SW480 (cell line): Measurements from ENCODE around the gene SPTB.
"Not testable (repeated sequence)": the region's sequence is repeated elsewhere in the genome, so short reads cannot be mapped to it uniquely, and the experiment has no call there.

Experiments used
- DNase-seq: peaks from one replicate; pipeline ENCODE4 v3.0.0-alpha.2; 2016; ENCODE audit warnings: low spot score

The SPTB gene

DNA sequence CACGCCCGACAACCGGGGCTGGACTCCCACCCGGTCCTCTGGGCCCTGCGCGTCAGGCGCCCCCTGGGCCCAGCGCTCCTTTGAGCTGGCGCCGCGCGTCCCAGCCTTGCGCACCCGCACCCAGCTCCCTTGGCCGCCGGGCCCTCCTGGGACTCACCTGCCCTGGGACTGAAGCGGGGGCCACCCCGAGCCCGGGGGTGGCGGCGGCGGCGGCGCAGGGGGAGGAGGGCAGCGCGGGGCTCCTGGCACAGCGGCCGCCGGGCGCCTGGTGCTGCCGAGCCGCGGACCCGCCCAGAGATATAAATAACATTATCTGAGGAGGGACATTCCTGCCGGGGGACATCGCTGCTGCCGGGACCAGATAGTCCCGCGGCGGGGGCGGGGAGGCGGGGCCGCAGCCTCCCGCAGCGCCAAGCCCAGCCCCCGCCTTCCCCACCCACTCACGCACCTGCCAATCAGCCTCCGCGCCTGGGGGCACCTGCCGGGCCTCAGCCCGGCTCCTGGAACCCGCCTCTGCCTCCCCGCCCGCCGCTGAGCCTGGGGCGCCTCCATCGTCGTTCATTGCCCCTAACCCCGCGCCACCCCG lies at the start of gene SPTB:
Gene SPTB, minus strand, starts transcription at position 273 of the 586 bp plus-strand sequence. CDS start 56,813 bp downstream, outside the sequence.
- peak; percentile 63 for DNase-seq

DNA sequence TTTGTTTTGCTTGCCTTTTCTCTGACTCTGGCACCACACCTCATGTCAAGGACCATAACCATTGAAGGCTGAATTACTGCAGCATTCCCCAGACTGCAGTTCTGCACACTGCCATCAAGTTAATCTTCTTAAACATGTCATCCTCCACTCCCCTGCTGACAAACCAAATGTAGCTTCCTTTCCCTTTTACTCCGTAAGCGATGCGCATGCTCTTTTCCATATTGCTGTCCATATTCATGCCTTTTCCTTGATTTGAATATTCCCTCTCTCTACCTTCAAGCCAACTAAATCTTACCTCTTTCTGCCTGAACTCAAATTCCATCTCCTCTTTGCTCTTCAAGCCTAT lies 49.3 kb upstream of the SPTB start:
- DNase-seq, result no peak

DNA sequence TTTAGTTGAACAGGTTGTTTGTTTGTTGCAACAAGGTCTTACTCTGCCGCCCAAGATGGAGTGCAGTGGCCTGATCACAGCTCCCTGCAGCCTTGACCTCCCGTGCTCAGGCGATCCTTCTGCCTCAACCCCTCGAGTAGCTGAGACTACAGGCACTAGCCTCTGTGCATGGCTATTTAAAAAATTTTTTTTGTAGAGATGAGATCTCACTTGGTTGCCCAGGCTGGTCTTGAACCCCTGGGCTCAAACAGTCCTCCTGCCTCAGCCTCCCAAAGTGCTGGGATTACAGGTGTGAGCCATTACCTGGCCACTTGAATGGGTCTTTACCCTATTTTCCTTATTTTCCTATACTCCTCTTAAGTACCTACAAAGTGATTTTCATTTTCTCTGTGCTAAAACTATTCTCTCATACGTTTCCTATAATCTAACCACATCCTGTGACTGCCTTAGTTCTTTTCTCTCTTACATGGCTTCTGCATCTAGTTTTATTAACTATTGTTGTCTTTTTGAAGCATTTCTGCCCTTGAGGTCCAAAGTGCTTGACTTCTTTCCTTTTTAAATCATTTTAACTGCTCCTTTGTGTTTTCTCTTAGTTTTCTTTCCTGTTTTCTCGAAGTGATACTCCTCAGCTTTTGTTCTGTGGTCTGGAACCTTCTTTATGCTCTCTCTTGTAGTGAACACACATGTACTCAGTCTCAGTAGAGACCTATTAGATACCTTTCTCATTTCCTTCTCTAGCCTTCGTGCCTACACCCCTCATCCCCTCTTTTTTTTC lies 48.7 kb upstream of the SPTB start:
- no peak for DNase-seq

DNA sequence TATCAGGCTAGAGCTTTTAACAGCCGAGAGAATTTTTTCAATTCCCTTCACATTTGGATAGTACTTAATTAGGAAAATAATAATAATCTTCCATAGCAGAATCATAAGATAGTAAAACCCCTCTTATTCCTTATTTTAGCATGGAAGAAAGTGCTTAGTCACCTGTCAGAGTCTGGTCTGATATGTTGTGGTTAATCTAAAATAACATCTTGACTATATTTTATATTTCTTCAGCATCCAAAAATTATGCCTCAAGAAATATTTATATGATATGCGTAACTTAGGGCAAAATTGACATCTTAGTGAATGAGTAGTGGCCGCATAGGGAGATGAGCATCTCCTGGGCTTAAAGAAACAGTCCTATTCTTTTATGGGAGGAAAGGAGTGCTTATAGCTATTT lies 47.3 kb upstream of the SPTB start:
- no peak for DNase-seq

DNA sequence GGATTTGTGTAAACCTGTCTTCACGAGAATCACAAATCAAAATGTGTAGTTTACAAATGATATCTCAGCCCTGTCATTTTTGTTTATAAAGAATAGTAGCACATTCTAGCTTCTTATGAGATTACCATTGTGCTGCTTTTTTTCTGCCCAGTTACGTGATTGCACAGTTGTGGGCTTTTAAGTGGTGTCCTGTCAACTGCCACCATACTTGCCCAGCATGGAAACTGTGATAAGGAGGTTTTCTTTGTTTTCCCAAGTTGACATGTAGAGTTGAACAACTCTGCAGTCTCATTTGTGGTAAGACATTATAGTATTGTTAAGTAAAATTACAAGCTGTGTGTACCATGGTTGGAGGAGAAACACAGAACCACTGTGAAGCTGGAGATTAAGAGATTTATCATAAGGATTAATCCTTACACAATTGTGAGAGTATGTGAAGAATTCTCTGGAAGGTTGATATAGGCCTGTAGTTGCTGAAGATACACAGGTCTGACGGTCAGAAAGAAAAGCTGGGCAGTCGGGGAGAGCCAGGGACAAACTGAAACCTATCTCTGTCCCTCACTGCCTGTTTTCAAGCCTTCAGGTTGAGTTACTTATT lies 46.8 kb upstream of the SPTB start:
- DNase-seq, result no peak

DNA sequence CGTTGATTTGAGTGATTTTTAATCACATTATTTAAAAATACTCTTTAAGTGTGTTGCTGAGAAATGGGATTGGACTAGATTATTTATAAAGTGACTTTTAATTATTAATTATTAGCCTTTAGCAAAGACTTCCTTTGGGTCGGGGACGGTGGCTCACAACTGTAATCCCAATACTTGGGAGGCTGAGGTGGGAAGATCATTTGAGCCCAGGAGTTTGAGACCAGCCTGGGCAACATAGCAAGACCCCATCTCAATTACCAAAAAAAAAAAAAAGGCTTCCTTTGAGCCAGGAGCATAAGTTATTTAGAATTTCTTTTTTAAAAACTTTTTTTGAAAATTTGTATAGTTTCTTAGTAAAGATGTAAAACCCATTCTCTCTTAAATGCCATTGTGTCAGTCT lies 43.3 kb upstream of the SPTB start:
- DNase-seq, result no peak

DNA sequence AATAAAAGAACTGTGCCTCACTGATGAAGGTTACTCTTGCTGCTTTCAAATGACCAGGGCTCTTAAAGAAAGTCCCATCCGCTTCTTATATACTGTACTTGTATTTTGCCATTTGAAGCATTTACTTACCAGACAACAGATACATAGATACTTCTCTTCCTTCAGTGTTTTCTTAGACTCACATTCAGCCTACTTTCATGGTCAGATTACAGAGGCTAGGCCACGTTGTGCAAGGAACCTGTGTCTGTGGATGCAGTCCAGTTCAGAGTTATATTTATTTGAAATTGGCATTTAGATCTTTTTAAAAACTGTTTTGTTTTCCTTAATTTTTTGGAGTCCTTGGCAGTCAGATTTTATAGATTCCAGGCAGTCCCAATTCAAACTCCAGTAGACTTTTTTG lies 40.8 kb upstream of the SPTB start:
- no peak for DNase-seq

DNA sequence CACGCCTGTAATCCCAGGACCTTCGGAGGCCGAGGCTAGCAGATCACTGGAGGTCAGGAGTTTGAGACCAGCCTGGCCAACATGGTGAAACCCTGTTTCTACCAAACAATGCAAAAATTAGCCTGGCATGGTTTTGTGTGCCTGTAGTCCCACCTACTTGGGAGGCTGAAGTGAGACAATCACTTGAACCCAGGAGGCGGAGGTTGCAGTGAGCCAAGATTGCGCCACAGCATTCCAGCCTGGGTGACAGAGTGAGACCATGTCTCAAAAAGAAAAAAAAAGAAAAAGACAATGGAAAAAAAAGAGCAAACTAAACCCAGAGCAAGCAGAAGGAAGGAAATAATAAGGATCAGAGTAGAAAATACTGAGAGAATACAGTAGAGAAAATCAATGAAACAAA lies 39.9 kb upstream of the SPTB start:
- no peak for DNase-seq

DNA sequence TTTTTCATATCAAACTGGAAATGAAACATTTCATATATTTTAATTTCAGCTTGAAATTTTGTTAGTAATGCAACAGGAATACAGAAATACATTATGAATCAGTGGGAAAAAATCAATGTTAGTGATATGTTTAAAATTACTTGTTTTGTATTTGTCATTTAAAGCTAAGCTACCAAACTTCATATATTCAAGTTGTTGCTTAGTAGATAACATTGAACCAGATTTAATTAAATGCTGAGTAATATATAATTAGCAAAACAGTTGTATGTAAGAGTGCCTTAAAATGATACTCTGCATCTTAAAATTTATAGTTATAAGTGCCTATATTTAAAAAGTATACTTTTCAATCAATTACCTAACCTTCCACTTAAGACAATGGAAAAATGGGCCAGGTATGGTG lies 39.5 kb upstream of the SPTB start:
- DNase-seq, result no peak

DNA sequence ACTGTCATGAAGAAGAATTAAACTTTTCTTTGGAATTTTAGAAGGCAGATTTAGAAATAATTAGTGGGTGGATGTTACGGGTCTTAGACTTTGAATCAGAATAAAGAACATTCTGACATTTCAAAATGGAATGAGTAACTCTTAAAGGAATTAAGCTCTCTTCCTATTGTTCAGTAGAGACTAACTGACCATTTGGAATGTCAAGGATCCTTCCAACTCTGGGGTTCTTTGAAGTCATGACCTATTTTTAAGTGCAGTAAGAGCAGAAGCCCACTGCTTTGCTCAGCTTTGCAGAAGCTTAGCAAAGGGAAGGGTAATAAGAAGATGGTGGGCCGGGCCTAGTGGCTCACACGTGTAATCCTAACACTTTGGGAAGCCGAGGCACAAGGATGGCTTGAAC lies 38.5 kb upstream of the SPTB start:
- DNase-seq, result no peak

DNA sequence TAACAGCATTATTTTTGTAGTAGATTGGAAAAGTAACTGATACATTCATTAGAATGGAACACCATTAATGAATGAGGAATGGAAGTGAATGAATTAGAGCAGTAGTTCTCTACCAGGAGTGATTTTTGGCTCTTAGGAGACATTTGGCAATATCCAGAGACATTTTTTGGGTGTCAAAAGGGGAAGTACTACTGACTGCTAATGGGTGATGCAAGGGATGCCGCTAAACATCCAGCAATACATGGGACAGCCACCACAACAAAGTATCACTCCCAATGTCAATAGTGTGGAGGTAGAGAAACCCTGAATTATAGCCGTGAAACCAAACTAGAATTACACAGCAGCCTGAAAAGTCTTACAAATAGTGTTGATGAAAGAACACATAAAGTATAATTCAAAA lies 36.1 kb upstream of the SPTB start:
- DNase-seq, result no peak

DNA sequence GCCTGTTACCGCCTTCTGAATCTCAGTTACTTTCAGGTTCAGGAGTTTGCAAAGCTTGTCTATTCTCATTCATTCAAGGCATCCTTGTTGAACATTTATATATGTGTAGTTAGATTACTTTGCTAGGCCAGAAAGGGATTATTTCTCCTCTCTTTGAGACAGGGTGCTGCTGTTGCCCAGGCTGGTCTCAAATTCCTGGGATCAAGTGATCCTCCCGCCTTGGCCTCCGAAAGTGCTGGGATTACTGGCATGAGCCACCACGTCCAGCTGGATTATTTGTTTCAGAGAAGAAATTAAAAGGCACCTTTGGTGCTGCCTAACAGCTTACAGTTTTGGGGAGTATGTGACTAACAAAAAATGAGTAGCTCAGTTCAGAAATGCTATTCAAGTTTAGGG lies 35.3 kb upstream of the SPTB start:
- DNase-seq, result no peak

DNA sequence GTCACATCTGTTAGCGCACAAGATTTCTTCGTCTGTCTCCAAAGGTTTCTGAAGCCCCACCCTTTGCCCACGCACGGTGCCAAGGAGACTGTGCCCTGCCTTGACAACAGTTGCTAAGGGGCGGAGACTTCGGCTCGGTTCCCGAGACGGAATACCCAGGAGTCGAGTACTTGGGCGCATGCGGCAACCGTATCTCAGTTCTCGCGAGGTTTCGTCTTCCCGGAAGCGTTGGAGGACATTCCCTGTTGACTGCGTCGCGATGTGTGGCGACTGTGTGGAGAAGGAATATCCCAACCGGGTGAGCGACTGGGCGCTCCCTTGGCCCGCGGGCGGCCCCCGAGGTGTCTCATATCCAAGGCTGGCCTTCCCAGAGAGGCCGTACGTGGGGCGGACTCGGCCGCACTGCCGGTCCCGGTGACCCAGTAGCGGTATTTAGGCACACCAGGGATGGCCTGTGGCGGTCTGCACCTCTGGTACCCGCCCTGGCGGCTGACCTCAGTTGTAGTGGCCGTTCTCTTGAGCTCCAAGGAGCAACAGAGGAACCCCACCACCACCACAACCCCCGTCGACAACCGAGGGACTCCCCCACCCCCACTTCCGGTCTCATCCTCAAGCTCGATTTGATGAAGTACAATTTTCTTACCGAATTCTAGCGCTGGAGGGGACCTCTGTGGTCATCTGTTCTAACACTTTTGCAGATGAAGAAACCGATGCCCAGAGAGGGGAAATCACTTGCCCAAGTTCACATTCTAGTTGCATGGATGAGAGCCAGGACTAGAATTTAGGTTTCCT lies 34.7 kb upstream of the SPTB start, which contains the start of gene CHURC1:
Gene CHURC1, plus strand, starts transcription at position 219 of the 792 bp plus-strand sequence. Its CDS starts 41 bp downstream, at position 260.
- DNase-seq, result peak; percentile 96

DNA sequence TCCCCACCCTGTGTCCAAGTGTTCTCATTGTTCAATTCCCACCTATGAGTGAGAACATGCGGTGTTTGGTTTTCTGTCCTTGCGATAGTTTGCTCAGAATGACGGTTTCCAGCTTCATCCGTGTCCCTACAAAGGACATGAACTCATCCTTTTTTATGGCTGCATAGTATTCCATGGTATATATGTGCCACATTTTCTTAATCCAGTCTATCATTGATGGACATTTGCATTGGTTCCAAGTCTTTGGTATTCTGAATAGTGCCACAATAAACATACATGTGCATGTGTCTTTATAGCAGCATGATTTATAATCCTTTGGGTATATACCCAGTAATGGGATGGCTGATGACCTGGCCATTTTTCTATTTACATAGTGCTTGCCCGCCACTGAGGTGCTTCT lies 33.8 kb upstream of the SPTB start:
- DNase-seq, result not testable (repeated sequence)

DNA sequence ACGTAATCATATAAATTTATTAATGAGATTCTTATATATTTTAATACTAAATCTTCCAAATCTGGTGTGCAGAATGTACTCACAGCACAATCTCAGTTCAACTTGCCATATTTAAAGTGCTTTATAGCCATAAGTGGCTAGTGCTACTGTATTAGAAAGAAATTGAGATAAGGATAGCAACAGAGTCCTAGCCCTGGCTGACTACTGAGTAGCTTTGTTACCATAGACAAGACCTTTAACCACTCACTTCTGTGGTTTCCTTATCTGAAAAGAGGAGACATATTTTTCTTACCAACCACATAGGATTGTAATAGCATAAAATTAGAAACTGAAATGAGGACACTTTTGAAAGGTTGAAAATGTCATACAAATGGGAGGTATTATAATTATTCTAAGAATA lies 32.6 kb upstream of the SPTB start:
- DNase-seq, result no peak

DNA sequence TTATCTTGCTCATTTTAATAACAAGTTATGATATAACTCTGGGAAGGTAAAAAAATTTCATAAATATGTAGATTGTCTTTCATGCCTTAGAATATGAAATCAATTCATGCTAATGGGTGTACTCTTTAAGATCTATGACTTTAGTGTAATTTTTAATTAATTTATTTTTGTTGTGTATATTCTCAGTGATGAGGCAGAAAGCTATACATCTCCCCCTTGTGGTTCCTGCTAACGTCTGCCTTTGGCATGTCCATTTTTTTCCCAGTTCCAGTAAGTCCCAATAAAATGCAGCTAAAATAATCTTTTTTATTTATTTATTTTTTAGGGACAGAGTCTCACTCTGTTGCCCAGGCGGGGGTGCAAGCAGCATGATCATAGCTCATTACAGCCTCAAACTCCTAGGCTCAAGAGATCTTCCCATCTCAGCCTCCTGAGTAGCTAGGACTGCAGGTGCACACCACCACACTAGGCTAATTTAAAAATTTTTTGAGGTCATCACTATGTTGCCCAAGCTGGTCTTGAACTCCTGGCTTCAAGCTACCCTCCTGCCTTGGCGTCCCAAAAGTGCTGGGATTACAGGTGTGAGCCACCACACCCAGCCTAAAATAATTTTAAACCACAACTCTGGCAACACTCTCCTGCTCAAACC lies 31.3 kb upstream of the SPTB start:
- peak; percentile 53 for DNase-seq

DNA sequence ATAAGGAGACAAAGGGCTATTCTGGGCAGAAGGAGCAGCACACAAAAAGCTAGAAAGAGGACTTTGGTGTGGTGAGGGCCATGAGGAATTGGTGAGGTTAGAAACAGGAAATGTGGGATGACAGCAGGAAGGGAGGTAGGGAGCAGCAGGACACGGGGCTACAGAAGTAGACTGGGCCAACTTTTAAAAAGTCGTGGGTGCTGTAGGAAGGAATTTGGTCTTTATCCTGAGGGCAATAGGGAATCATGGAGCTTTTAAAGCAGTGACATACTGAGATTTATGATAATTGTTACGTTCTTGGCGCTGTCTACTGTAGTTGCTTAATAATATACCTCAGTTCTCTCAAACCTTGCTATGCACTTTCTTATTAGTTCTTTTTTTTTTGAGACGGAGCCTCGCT lies 26.3 kb upstream of the SPTB start:
- no peak for DNase-seq

DNA sequence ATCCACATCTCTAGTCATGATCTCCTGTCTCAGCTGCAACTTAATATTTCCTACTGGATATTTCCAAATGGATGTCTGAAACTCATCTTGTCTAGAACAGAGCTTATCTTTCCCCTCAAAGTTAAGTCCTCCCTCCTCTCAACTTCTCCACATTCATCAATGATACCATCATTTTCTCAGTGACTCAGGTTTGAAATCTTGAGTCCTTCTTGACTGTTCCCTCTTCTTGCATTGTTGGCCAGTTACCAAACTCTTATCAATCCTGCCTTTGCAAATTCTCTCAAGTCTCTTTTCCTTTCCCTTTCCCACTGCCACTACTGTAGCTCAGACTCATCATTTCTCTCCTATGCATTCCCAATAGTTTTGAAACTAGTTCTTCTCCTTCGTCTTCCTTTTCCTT lies 20.3 kb upstream of the SPTB start:
- no peak for DNase-seq

DNA sequence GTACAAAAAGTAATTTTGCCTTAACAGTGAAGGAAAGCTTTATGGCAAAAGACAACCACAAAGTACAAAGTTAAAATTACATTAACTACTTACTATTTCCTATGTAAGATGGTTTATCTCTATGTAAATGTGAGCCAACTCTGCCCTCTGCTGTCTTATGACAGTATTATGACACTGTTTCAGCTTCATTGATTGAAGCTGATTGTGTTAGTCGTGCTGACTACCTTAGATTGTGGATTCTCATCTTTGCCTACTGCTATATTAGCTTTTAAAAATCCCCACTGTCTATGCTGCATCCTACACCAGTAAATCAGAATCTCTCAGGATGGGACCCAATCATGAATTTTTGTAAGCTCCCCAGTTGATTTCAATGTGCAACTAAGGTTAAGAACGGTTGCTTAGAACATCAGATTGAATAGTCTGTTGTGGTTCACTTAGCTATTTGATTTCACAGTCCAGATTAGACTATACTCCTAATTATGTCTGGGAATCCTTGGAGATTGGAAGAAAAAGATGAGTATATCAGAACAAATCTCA lies 12.2 kb upstream of the SPTB start:
- peak; percentile 72 for DNase-seq

DNA sequence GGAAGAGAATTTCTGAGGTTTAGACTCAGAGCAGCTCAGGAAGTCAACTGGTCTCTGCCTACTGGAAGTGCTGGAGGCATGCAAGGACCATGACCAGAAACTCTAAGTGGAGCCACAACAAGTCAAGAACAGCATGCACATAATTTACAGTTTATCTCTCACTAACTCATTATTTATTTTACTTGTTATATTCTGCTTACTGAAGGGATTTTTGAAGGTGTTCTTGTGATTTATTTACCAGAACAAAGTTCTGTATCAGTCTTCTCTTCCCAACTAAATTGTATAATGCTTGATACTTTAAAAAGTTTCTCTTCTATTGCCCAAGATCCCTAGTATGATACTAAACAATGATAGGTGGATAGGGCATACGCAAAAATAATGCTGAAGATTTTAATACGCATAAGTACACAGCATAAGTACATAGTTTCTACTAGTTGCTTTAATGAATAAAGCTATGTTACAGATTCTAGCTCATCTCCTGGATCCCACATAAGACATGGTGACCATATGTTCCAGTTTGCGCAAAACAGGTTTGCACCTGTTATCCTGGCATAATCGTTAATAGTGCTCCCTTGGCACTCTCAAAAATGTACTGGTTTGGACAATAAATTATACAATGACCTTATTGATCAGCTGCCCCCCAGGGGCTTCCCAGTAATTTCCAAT lies 11.6 kb upstream of the SPTB start:
- no peak for DNase-seq

DNA sequence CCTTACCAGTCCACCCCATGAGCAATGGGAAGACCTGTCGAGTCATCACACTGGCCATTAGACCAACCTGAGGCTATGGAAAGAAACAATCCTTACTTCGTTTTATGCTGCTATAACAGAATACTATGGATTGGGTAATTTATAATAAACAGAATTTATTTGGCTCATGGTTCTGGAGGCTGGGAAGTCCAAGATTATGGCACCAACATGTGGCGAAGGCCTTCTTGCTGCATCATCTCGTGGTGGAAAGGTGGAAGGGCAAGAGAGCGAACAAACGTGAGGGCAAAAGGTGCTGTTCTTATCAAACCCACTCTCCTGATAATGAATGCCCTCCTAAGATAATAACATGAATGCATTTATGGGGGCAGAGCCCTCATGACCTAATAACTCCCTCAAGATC lies 9.6 kb upstream of the SPTB start:
- no peak for DNase-seq
